ENCODE results near the gene TGIF1. TPM values are rescaled to one million over a fixed set of nuclear protein-coding genes. Genes with fewer than 3 reads are reported as not detected.

Gene TGIF1
- total and polyA plus RNA-seq, 9 of the 15 experiments (the other 6 are each of a cell fraction or from before 2014, with no cell fraction given), result 16.1 to 77.7 (median 44.6) TPM

DNA sequence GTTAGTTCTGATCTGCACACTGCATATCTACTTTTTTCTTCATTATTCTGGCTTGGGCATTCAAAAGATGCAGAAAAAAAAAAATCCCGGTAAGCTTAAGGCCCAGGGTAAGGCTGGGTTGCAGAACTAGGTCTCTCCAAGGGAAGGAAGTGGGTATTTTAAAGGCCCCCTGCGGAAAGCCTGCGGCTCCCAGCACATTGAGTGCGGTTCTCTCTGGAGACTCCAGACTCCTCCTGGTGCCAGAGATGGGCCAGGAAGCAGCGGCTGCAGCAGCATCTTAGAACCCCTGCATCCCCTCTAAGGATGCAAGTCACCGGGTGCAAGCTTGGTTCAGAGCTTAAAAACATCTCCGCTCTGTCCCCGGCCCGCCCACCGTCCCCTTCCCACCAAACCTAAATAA is 49.5 kb downstream of the TGIF1 start:
- no peaks in the 10 kb centered on the region for H3K36me3 ChIP-seq (ENCODE audit: control insufficient read depth, insufficient read depth, low read length)
- CTCF ChIA-PET (ENCODE audit: low intra/inter-chr PET ratio), result no interaction called here
- no peaks in the 10 kb centered on the region for H3K9me3 ChIP-seq (replicated peaks; ENCODE audit: control insufficient read depth, insufficient read depth, low read depth, low read length)
- DNase-seq (ENCODE audit: extremely low read depth in 1 of 4, low spot score in 3 of 4) (no peak), FAIRE-seq (no peak), ATAC-seq (peak; percentile 16; the same call in 1 of the 3 replicates)
- no peak overlapping the region; the same call in 1 of the 2 replicates for H3K4me2 ChIP-seq (ENCODE audit: insufficient read depth, low read length)
- no peak overlapping the region for H3K9ac ChIP-seq (ENCODE audit: insufficient read depth in 1 of 2, low read depth in 2 of 2, low read length in 2 of 2)
- H3K4me1 ChIP-seq (replicated peaks in 1 of 2; ENCODE audit: control insufficient read depth in 2 of 2, insufficient read depth in 2 of 2, low read length in 2 of 2), result 0 out of 5 replicates have a peak, but pooled peaks cover 0 to 5% of the 10 kb centered on the region in 2 experiments
- no peaks in the 10 kb centered on the region for H3K27me3 ChIP-seq (ENCODE audit: control insufficient read depth in 2 of 2, insufficient read depth in 2 of 2, low read length in 2 of 2)
- H3K79me2 ChIP-seq (ENCODE audit: control insufficient read depth, insufficient read depth, low read length), result no peaks in the 10 kb centered on the region
- H2AFZ ChIP-seq (ENCODE audit: low read depth, low read length), result peak overlapping the region; percentile 58
- intact Hi-C loops (cut with micrococcal nuclease) (no loop called here), in situ Hi-C loops (cut with MboI) (no loop called here)
- H3K4me3 ChIP-seq, result no peak overlapping the region
- WGBS (ENCODE audit: insufficient coverage, low coverage, missing lambda C conversion rate), result 67% methylated on average over 10 of the region's 10 CpGs
- H4K20me1 ChIP-seq (replicated peaks; ENCODE audit: control insufficient read depth, insufficient read depth, low read length), result no peaks in the 10 kb centered on the region
- POLR2A ChIA-PET, result interaction anchor here (0.9 to 1.7 kb wide), 2 partner anchors 8 to 27 kb away, joined by 3 to 6 read pairs; no protein-coding TSS in a partner anchor
- TF ChIP-seq TSC22D4 (tag; IDR thresholded peaks at IDR 0.05) (no peak), PML (IDR thresholded peaks at IDR 0.05; ENCODE audit: low read length) (no peak)
- TF ChIP-seq, protein P1, sequence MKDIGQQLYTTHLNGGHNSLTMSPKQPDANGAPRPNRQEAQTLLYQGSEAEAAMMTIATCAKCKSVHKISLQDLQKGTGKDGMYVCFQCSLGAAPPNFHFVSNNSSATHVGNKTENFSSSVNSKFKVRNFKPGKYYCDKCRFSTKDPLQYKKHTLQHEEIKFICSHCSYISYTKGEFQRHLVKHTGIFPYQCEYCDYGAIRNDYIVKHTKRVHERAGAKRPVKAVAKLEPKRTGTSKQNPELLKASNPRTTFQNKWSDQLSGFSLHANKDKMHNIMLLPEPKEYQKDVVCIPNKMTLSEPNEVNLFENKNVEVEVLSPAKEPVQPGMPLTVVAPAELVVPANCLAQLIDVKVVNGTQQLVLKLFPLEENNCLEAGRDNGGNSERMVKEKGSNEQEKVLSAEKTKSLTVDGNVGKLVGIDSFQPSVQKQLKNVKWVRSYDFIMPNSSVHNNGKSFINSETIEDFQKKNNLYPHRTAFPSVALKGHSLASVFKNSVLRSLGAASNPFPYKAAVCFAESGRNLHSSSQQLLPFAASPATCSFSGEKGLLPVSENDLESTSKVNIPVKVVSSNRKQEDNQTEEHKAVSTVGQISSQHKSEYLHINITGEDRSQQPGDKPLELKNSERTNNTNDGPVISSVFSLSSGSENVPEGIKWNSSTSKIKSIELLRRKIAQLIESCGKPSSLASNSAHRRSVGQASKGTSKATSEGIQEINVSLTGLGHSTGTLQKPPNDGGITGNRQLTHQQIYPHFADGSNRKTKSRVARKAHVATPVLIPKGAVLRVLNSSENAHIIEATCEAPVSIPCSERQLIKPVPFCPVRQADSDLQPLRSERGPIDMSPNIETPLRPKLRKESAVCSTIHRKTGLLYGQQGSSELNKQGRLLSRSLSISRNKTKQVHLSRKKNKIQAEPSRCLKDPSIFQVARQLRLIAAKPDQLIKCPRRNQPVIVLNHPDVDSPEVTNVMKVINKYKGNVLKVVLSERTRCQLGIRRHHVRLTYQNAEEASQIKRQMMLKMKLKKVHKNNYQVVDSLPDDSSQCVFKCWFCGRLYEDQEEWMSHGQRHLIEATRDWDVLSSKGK (CRISPR knock-in tag; IDR thresholded peaks at IDR 0.05), result no peak
- H3K9me1 ChIP-seq (ENCODE audit: control insufficient read depth, insufficient read depth, low read length), result no peaks in the 10 kb centered on the region
- BruUV-seq (replicated peaks), result no TSS peak
- no peak overlapping the region for H3K27ac ChIP-seq (ENCODE audit: extremely low read depth, low read depth, low read length)

All from K562 (cell line).